ENCODE measurements around the gene KCNQ5.
"Not testable (repeated sequence)": the region's sequence is repeated elsewhere in the genome, so short reads cannot be mapped to it uniquely, and the experiment has no call there.

The KCNQ5 gene

GRCh38 chr6:72886170-72886569 is 264.3 kb downstream of the KCNQ5 start:
- Mint-ChIP-seq H3K27me3 (no peaks in the 10 kb centered on the region), H3K27ac (peak overlapping the region; percentile 14), H3K4me3 (no peak overlapping the region), H3K9me3 (peaks cover 18% of the 10 kb centered on the region), H3K36me3 (peaks cover 20% of the 10 kb centered on the region), H3K4me1 (no peaks in the 10 kb centered on the region)

GRCh38 chr6:72890233-72890632 is 268.4 kb downstream of the KCNQ5 start:
- H3K36me3 Mint-ChIP-seq: peaks cover 16% of the 10 kb centered on the region
- peaks cover 12% of the 10 kb centered on the region for H3K9me3 Mint-ChIP-seq
- no peaks in the 10 kb centered on the region for H3K27me3 Mint-ChIP-seq
- no peaks in the 10 kb centered on the region for H3K4me1 Mint-ChIP-seq
- H3K4me3 Mint-ChIP-seq: no peak overlapping the region
- no peak overlapping the region for H3K27ac Mint-ChIP-seq

GRCh38 chr6:72890671-72891070 is 268.8 kb downstream of the KCNQ5 start:
- peaks cover 13% of the 10 kb centered on the region for H3K36me3 Mint-ChIP-seq
- no peak overlapping the region for H3K4me3 Mint-ChIP-seq
- H3K4me1 Mint-ChIP-seq: no peaks in the 10 kb centered on the region
- peaks cover 8% of the 10 kb centered on the region for H3K9me3 Mint-ChIP-seq
- no peaks in the 10 kb centered on the region for H3K27me3 Mint-ChIP-seq
- H3K27ac Mint-ChIP-seq: no peak overlapping the region

GRCh38 chr6:72892901-72893300 is 271.0 kb downstream of the KCNQ5 start:
- Mint-ChIP-seq H3K36me3 (peaks cover 11% of the 10 kb centered on the region), H3K27ac (no peak overlapping the region)

GRCh38 chr6:72894091-72894490 is 272.2 kb downstream of the KCNQ5 start:
- no peaks in the 10 kb centered on the region for H3K27me3 Mint-ChIP-seq
- no peak overlapping the region for H3K4me3 Mint-ChIP-seq
- no peaks in the 10 kb centered on the region for H3K4me1 Mint-ChIP-seq
- H3K9me3 Mint-ChIP-seq: peaks cover 10% of the 10 kb centered on the region
- no peak overlapping the region for H3K27ac Mint-ChIP-seq
- H3K36me3 Mint-ChIP-seq: peaks cover 15% of the 10 kb centered on the region

More at GRCh38 chr6:72892901-72893300, 271.0 kb downstream of the KCNQ5 start:
- peaks cover 5% of the 10 kb centered on the region for H3K9me3 Mint-ChIP-seq
- H3K4me1 Mint-ChIP-seq: no peaks in the 10 kb centered on the region
- no peaks in the 10 kb centered on the region for H3K27me3 Mint-ChIP-seq
- no peak overlapping the region for H3K4me3 Mint-ChIP-seq

GRCh38 chr6:72898313-72898712 is 276.4 kb downstream of the KCNQ5 start:
- peaks cover 20% of the 10 kb centered on the region for H3K9me3 Mint-ChIP-seq
- not testable (repeated sequence) for H3K27ac Mint-ChIP-seq

GRCh38 chr6:72905705-72906478 is 284.0 kb downstream of the KCNQ5 start:
- Mint-ChIP-seq H3K36me3 (peaks cover 24% of the 10 kb centered on the region), H3K27me3 (no peaks in the 10 kb centered on the region), H3K4me3 (no peak overlapping the region), H3K4me1 (peaks cover 19% of the 10 kb centered on the region), H3K9me3 (peaks cover 13% of the 10 kb centered on the region), H3K27ac (no peak overlapping the region)

More at GRCh38 chr6:72898313-72898712, 276.4 kb downstream of the KCNQ5 start:
- H3K27me3 Mint-ChIP-seq, H3K4me3 Mint-ChIP-seq: not testable (repeated sequence)
- Mint-ChIP-seq H3K4me1 (peaks cover 12% of the 10 kb centered on the region), H3K36me3 (peaks cover 32% of the 10 kb centered on the region)

GRCh38 chr6:72911463-72912155 is 289.7 kb downstream of the KCNQ5 start:
- Mint-ChIP-seq H3K4me1 (peaks cover 13% of the 10 kb centered on the region), H3K27me3 (no peaks in the 10 kb centered on the region), H3K4me3 (no peak overlapping the region), H3K9me3 (no peaks in the 10 kb centered on the region), H3K36me3 (no peaks in the 10 kb centered on the region), H3K27ac (no peak overlapping the region)

- no peaks in the 10 kb centered on the region for H3K36me3 Mint-ChIP-seq
- peaks cover 13% of the 10 kb centered on the region for H3K4me1 Mint-ChIP-seq
- no peaks in the 10 kb centered on the region for H3K27me3 Mint-ChIP-seq
- no peaks in the 10 kb centered on the region for H3K9me3 Mint-ChIP-seq
- no peak overlapping the region for H3K27ac Mint-ChIP-seq
- no peak overlapping the region for H3K4me3 Mint-ChIP-seq
Observed at GRCh38 chr6:72913797-72914196, 291.9 kb downstream of the KCNQ5 start.

- no peaks in the 10 kb centered on the region for H3K9me3 Mint-ChIP-seq
- H3K36me3 Mint-ChIP-seq: no peaks in the 10 kb centered on the region
- H3K27ac Mint-ChIP-seq: no peak overlapping the region
- no peak overlapping the region for H3K4me3 Mint-ChIP-seq
- H3K4me1 Mint-ChIP-seq: peaks cover 3% of the 10 kb centered on the region
- H3K27me3 Mint-ChIP-seq: no peaks in the 10 kb centered on the region
Observed at GRCh38 chr6:72916298-72916697, 294.4 kb downstream of the KCNQ5 start.

GRCh38 chr6:72916906-72917305 is 295.0 kb downstream of the KCNQ5 start:
- no peaks in the 10 kb centered on the region for H3K27me3 Mint-ChIP-seq
- H3K4me1 Mint-ChIP-seq: no peaks in the 10 kb centered on the region

GRCh38 chr6:72922401-72922800 is 300.5 kb downstream of the KCNQ5 start:
- no peaks in the 10 kb centered on the region for H3K27me3 Mint-ChIP-seq
- no peaks in the 10 kb centered on the region for H3K4me1 Mint-ChIP-seq
- H3K4me3 Mint-ChIP-seq: no peak overlapping the region
- H3K27ac Mint-ChIP-seq: no peak overlapping the region
- H3K9me3 Mint-ChIP-seq: no peaks in the 10 kb centered on the region
- H3K36me3 Mint-ChIP-seq: no peaks in the 10 kb centered on the region

More at GRCh38 chr6:72916906-72917305, 295.0 kb downstream of the KCNQ5 start:
- Mint-ChIP-seq H3K27ac (no peak overlapping the region), H3K4me3 (no peak overlapping the region), H3K9me3 (no peaks in the 10 kb centered on the region), H3K36me3 (no peaks in the 10 kb centered on the region)

- Mint-ChIP-seq H3K4me3 (no peak overlapping the region), H3K27ac (no peak overlapping the region), H3K9me3 (no peaks in the 10 kb centered on the region), H3K27me3 (no peaks in the 10 kb centered on the region), H3K36me3 (peaks cover 1% of the 10 kb centered on the region), H3K4me1 (no peaks in the 10 kb centered on the region)
Observed at GRCh38 chr6:72925136-72925535, 303.3 kb downstream of the KCNQ5 start.

GRCh38 chr6:72930556-72931132 is 308.8 kb downstream of the KCNQ5 start:
- Mint-ChIP-seq H3K4me1 (no peaks in the 10 kb centered on the region), H3K36me3 (peaks cover 3% of the 10 kb centered on the region), H3K4me3 (no peak overlapping the region), H3K9me3 (no peaks in the 10 kb centered on the region), H3K27ac (no peak overlapping the region), H3K27me3 (no peaks in the 10 kb centered on the region)

- H3K27ac Mint-ChIP-seq: no peak overlapping the region
- peaks cover 6% of the 10 kb centered on the region for H3K36me3 Mint-ChIP-seq
- no peaks in the 10 kb centered on the region for H3K9me3 Mint-ChIP-seq
- no peak overlapping the region for H3K4me3 Mint-ChIP-seq
- H3K4me1 Mint-ChIP-seq: no peaks in the 10 kb centered on the region
- H3K27me3 Mint-ChIP-seq: no peaks in the 10 kb centered on the region
Observed at GRCh38 chr6:72931325-72931887, 309.5 kb downstream of the KCNQ5 start.

- H3K4me1 Mint-ChIP-seq: peaks cover 3% of the 10 kb centered on the region
- H3K27ac Mint-ChIP-seq: no peak overlapping the region
- peaks cover 7% of the 10 kb centered on the region for H3K36me3 Mint-ChIP-seq
- no peak overlapping the region for H3K4me3 Mint-ChIP-seq
- H3K27me3 Mint-ChIP-seq: no peaks in the 10 kb centered on the region
- H3K9me3 Mint-ChIP-seq: no peaks in the 10 kb centered on the region
Observed at GRCh38 chr6:72933233-72933632, 311.4 kb downstream of the KCNQ5 start.
